SIG-M5 treated with dmso at 0.1 percent for 504 hours (cell line): ENCODE measurements around the gene NFAM1.

Experiments used
- DNase-seq: peaks from one replicate; lab custom pipeline; 2025; ENCODE audit not compliant: unreplicated experiment; lab: John Stamatoyannopoulos, UW

NFAM1 gene

DNA sequence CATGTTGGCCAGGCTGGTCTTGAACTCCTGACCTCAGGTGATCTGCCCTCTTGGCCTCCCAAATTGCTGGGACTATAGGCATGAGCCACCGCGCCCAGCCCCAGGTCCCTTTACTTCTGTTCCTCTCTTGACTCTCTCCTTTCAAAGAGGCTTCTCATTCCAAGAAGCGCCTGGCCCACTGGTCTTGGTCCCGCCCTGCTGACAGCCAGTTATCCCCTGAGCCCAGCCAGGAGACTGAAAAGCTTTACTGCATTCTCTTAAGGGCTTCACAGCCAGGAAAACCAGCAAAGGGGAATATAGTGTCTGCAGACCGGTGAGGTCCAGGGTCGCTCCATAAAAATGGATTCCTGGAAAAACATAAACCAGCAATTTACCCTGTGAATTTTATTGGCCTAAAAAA lies 68.3 kb downstream of the NFAM1 start:
- DNase-seq = no peak

DNA sequence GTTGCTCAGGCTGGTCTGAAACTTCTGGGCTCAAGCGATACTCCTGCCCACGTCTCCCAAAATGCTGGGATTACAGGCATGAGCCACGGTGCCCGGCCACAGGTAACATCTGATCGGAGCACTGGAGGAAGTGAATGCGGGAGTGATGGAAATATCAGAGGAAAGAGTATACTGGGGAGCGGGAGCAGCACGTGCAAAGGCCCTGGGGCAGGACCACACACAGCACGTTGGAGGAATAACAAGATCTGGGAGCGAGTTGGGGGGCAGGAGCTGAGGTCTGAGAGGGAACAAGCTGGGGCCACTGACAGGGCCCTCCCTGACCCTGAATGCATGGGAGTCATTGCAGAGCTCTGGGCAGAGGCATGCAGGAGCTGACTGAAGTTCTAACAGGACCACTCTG lies 70.7 kb downstream of the NFAM1 start:
- DNase-seq = no peak

DNA sequence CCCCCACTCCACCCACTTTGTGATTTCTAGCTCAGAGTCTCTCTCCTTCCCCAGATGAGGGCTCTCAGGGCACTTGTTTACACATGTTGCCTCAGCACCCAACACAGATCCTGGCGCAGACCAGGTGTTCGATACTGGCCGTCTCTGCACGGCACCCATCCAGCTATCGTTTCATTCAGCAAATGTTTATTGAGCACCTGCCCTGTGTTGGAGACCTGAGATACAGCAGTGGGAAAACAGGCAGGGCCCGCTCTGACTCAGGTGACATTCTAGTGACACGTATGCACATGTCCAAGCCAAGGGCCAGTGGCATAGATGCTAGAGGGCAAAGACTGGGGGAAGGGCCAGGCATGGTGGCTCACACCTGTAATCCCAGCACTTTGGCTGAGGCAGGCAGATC lies 71.9 kb downstream of the NFAM1 start:
- DNase-seq = no peak

DNA sequence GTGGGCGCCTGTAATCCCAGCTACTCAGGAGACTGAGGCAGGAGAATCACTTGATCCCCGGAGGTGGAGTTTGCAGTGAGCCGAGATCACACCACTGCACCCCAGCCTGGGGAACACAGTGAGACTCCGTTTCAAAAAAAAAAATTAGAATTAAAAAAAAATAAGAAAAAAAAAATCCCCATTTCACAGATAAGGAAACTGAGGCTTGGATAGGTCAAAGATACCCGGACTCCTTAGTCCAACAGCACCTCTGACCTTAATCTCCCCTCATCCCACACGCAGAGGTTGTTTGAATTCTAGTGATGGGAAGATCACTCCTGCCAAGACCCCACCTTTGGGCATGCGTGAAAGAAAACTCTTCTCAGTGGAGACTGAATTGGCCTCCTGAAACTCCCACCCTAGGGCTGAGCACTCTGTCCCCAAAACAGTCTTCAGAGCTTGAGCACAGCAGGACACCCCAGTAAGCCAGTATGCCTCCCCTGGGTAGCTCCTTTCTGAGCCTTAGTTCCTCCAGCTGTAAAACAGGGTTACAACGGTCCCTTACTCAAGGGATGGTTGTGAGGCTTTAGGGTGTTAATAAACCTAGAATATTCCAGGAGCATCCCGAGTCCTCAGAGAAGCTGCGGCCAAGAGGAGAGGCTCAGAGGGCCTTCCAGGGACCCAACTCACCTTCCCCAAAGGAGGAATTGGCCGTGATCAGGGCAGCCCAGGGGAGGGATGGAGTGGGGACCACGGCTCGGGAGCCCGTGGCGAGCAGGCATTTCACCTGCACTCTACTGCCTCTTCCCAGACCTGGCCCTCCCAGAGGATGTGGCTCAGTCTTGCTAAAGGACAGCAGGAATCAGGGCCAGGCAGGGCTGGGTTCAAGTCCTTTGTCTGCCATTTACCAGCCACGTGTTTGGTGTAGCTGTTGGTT lies 73.3 kb downstream of the NFAM1 start:
- no peak for DNase-seq

DNA sequence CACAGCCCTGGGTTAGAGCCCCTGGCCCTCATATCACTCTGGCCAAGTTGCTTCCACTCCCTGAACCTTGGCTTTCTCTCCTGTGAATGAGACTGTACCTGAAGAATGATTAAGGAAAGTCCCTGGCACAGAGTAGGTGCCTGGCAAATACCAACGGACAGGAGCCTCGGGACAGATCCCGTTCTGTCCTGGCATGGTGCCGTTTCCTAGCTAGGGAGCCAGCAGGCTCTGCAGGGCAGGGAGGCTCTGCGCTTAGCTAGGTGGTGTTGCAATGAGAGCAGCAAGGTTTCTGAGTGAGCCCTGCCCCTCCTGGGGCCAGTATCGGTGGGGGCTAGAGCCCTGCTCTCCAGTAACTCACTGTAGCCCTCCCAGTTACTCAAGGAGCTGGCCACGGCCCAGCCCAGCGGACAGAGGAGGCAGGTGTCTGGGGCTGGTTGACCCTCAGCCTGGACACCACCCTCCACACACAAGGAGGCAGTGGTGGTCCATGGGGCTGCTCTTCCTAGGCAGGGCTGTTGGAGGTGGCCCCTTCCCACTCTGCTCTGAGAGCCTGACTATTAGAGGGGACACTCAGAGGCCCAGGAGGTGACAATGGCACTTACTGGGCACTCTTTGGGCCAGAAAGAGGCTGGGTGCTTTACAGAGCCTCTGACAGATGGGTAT lies 74.4 kb downstream of the NFAM1 start:
- DNase-seq = no peak

DNA sequence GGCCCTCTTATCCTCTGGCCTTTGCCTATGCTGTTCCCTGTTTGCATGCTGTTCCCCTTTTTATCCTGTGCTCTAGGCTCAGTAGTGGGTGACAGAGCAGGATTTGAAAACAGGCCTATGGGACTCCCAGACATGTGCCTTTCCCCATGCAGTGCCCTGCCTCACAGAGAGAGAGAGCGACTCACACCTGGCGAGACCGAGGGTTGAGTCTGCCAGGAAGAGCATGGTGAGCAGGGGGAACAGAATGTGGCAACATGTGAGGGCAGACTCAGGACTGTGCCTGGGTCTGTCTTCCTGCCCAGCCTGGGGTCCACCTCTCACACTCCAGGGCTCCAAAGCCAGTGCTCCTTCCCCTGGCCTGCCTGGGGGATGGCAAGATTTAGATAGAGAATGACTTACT lies 75.0 kb downstream of the NFAM1 start:
- DNase-seq = no peak

- no peak for DNase-seq
Measured at GRCh38 chr22:42356533-42356932, 75.7 kb downstream of the NFAM1 start.

- no peak for DNase-seq
Measured at GRCh38 chr22:42353883-42354727, 78.1 kb downstream of the NFAM1 start.

DNA sequence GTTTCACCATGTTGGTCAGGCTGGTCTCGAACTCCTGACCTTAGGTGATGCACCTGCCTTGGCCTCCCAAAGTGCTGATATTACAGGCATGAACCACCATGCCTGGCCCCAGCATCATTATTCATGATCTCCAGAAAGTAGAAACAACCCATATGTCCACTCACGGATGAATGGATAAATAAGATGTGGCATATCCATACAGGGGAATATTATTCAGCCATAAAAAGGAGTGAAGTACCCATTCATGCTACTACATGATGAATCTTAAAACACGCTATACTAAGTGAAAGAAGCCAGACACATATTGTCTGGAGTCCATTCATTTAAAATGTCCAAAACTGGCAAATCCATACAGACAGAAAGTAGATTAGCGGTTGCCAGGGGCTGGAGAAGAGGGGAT lies 81.8 kb downstream of the NFAM1 start:
- DNase-seq = no peak

DNA sequence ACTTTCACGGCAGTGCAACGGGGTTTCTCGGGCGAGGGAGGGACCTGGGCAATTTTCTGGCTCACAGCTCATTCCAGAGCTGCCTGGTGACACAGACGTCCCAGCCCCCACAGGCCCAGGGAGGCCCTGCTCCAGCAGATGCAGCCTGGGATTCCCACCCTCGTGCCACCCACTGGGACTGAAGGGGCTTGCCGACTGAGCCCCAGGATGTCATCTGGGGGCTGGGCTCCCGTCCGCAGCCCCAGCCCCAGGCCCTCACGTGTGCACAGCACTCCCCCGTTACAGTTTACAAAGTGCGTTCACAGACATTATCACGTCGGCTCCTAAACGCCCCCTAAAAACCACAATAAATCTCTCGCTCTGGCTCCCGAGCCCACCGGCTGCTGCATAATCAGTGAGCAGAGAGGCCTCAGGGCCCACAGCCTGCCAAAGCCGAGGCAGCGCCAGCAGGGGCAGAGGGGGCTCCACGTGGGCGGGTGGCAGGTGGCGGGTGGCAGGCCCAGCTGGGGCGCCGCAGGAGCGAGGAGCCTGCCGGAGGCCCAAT lies 84.8 kb downstream of the NFAM1 start:
- no peak for DNase-seq

- no peak for DNase-seq
Measured at GRCh38 chr22:42346722-42347121, 85.5 kb downstream of the NFAM1 start.

DNA sequence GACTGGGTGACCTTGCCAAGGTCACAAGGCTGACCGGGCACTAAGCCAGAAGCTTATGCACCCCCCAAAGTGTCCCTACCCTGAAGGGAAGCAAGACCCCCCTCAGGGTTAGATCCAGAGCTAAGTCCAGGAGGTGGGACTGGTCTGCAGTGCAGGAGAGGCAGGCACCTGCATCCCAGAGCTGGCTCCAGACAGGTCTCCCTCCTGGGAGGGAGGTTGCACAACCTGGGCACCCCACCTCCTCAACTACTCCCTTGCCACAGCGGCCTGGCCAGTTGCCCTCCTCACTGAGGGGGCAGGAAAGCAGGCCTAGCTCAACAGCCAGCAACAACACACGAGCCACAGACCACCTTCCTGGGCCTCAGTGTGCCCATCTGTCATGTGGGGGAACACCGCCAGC lies 86.7 kb downstream of the NFAM1 start:
- DNase-seq = no peak

DNA sequence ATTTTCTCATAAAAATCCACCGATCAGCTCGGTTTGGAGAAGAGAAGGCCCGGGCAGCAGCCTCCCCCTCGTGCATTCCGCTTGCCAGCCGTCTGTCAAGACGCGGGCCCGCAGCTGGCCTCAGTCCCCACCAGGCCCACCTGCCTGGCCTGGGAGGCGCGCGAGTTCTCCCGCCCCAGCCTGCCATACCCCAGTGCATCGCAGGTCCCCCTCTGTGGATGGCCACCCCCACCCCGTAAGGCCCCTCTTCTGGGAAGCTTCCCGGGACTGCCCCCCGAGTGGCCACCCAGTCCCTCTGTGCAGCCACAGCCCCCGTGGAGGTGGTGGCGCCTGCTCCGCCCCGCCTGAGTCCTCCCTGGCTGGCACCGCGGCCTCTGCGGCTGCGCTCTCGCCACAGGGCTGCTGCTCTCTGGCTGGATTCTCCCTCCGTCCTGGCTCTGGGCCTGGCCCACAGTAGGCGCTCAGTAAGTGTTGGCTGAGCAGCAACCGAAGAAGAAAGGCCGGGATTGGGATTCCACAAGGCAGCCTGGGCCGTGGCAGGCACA lies 87.8 kb downstream of the NFAM1 start:
- no peak for DNase-seq

DNA sequence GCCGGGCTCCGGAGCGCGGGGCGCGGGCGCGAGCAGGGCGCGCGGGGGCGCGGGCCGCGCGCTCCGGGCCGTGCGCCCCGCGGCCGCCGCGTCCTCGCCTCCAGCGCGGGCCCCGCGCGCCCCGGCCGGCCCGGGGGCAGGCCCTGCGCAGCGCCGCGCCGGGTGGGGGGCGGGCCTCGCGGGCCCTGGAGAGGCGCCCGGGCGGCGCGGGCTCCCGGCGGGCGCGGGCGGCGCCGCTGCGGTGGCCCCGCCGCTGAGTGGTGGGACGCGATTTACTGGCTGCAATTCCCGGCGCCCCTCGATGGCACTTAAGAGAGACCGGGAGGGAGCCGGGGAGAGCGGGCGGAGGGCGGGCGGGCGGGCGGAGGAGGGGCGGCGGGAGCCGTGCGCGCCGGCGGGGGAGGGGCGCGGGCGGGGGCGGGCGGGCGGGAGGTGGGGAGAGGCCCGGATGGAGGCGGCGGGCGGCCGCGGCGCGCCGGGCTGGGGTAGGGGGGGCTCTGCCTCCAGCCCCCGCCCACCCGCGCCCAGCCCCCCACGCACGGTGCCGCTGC lies 88.6 kb downstream of the NFAM1 start:
- DNase-seq = no peak

GRCh38 chr22:42343121-42343454 lies 89.1 kb downstream of the NFAM1 start:
- no peak for DNase-seq

DNA sequence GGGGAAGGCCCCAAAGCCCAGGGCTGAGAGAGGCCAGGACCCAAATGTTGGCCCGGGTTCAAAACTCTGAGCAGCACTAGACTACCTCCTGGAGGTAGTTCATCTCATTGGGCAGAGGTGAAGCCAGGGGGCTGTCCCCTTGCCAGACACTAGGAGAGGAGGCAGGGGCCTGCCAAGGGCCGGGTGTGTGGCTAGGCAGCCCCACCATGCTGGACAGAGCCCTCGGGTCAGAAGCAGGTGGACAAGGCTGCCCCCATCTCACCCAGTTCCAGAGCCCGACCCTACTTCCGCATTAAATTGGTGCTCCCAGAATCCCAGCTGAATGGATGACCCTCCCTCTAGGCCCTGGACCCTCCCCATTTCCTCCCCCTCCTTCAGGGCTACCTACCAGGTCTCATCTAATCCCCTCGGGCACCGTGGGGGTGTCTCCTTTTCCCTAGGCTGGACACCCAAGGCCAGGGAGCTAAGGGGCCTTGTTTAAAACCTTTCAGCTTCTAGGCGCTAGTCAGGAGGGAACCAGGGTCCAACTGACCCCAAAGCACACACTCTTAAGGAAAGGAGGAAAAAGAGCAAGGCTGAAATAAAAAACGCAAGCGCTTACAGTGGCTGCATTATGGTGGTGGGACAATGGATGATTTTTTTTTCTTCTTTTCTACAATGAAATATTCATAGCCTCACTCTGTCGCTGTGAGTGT lies 89.6 kb downstream of the NFAM1 start:
- DNase-seq = no peak

GRCh38 chr22:42341779-42342178 lies 90.4 kb downstream of the NFAM1 start:
- no peak for DNase-seq

GRCh38 chr22:42340829-42341383 lies 91.3 kb downstream of the NFAM1 start:
- no peak for DNase-seq

GRCh38 chr22:42340150-42340549 lies 92.1 kb downstream of the NFAM1 start:
- no peak for DNase-seq

DNA sequence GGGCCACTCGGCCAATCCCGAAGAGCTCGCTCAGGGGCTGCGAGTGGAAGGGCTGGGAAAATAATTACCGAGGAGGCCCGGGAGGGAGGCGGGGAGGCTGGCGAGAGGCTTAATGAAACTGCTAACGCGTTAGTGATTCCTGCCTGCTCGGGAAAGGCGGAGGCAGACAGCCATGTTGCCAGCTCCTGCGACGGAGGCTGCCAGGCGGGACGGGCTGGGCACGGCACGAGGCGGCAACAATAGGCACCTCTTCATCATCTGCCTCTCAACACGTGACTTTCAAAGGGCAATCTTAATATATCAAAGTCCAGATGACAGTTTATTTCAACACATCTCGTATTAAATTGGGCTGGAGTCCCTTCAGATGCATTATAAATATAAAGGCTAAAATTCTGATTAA lies 93.7 kb downstream of the NFAM1 start:
- no peak for DNase-seq
